Fibroblast of peridontal ligament (primary cell): Measurements from ENCODE around the gene PPP4R3B.

ENCODE experiments used
- DNase-seq: peaks from one replicate; pipeline ENCODE4 v3.0.0-alpha.2; 2010; ENCODE audit errors: extremely low read depth

Gene PPP4R3B

GRCh38 chr2:55511508-55512124 lies 105.8 kb downstream of the PPP4R3B start:
- DNase-seq, result peak; percentile 65

GRCh38 chr2:55502590-55503141 lies 114.8 kb downstream of the PPP4R3B start:
- no peak for DNase-seq

DNA sequence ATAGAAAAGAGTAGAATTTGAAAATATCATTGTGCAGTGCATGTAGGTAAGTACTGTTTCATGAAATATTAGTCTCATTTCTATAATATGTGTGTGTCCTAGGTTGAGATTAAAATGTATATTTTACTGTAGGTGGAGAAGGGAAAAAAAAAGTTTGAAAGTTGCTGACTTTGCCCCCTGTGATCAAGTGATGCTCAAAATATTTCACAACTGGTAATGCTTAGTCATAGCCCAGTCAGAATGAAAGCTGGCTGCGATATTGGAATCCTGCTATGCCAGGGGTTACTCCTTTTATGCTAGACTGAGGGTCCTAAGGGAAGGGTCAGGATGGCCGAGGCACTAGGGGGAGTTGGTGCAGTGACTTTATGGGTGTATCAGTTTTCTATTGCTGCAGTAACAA lies 117.4 kb downstream of the PPP4R3B start:
- peak; percentile 80 for DNase-seq

GRCh38 chr2:55498582-55498981 lies 118.8 kb downstream of the PPP4R3B start:
- no peak for DNase-seq
